ENCODE results near the gene MOCS1. TPM values are rescaled to one million over a fixed set of nuclear protein-coding genes. Genes with fewer than 3 reads are reported as not detected.

The MOCS1 gene
- total RNA-seq, 1 donor from 2014 or later, result 3.8 TPM

- TF ChIP-seq CTCF (IDR thresholded peaks at IDR 0.05; ENCODE audit: unreplicated experiment), result no peak
- Mint-ChIP-seq H3K4me1 (peaks cover 8% of the 10 kb centered on the region), H3K9me3 (no peaks in the 10 kb centered on the region), H3K27me3 (ENCODE audit: low read depth) (peaks cover 8% of the 10 kb centered on the region), H3K27ac (no peak overlapping the region), H3K36me3 (no peaks in the 10 kb centered on the region), H3K4me3 (no peak overlapping the region)
- DNase-seq (ENCODE audit: low spot score in 2 of 2, unreplicated experiment in 2 of 2), result no peak
These were observed 7.6 kb upstream of the MOCS1 start for GRCh38 chr6:39941820-39942219.

GRCh38 chr6:39941138-39941537 is 6.9 kb upstream of the MOCS1 start:
- peaks cover 9% of the 10 kb centered on the region for H3K27me3 Mint-ChIP-seq (ENCODE audit: low read depth)
- no peak overlapping the region for H3K4me3 Mint-ChIP-seq
- no peak overlapping the region for H3K27ac Mint-ChIP-seq
- DNase-seq (ENCODE audit: low spot score in 2 of 2, unreplicated experiment in 2 of 2), result no peak
- no peaks in the 10 kb centered on the region for H3K9me3 Mint-ChIP-seq
- no peaks in the 10 kb centered on the region for H3K36me3 Mint-ChIP-seq
- TF ChIP-seq CTCF (IDR thresholded peaks at IDR 0.05; ENCODE audit: unreplicated experiment), result no peak
- peaks cover 8% of the 10 kb centered on the region for H3K4me1 Mint-ChIP-seq

GRCh38 chr6:39938773-39939654 is 4.8 kb upstream of the MOCS1 start:
- no peaks in the 10 kb centered on the region for H3K36me3 Mint-ChIP-seq
- H3K4me3 Mint-ChIP-seq, result no peak overlapping the region
- no peak for DNase-seq (ENCODE audit: low spot score in 2 of 2, unreplicated experiment in 2 of 2)
- no peak overlapping the region for H3K27ac Mint-ChIP-seq
- peaks cover 11% of the 10 kb centered on the region for H3K27me3 Mint-ChIP-seq (ENCODE audit: low read depth)
- H3K4me1 Mint-ChIP-seq, result peaks cover 10% of the 10 kb centered on the region
- no peak for TF ChIP-seq CTCF (IDR thresholded peaks at IDR 0.05; ENCODE audit: unreplicated experiment)
- no peaks in the 10 kb centered on the region for H3K9me3 Mint-ChIP-seq

- H3K36me3 Mint-ChIP-seq, result no peaks in the 10 kb centered on the region
- peaks cover 13% of the 10 kb centered on the region for H3K4me1 Mint-ChIP-seq
- DNase-seq (ENCODE audit: low spot score in 2 of 2, unreplicated experiment in 2 of 2), result no peak
- no peaks in the 10 kb centered on the region for H3K9me3 Mint-ChIP-seq
- peaks cover 15% of the 10 kb centered on the region for H3K27me3 Mint-ChIP-seq (ENCODE audit: low read depth)
- TF ChIP-seq CTCF (IDR thresholded peaks at IDR 0.05; ENCODE audit: unreplicated experiment), result no peak
- H3K27ac Mint-ChIP-seq, result no peak overlapping the region
- H3K4me3 Mint-ChIP-seq, result no peak overlapping the region
These were observed 3.5 kb upstream of the MOCS1 start for GRCh38 chr6:39937686-39938333.

GRCh38 chr6:39936857-39937256 is 2.6 kb upstream of the MOCS1 start:
- DNase-seq (ENCODE audit: low spot score in 2 of 2, unreplicated experiment in 2 of 2), result no peak
- H3K27me3 Mint-ChIP-seq (ENCODE audit: low read depth), result peaks cover 17% of the 10 kb centered on the region
- no peaks in the 10 kb centered on the region for H3K36me3 Mint-ChIP-seq
- H3K9me3 Mint-ChIP-seq, result no peaks in the 10 kb centered on the region
- no peak for TF ChIP-seq CTCF (IDR thresholded peaks at IDR 0.05; ENCODE audit: unreplicated experiment)
- H3K4me1 Mint-ChIP-seq, result peaks cover 13% of the 10 kb centered on the region
- no peak overlapping the region for H3K27ac Mint-ChIP-seq
- H3K4me3 Mint-ChIP-seq, result no peak overlapping the region

All from mesothelial cell of epicardium (in vitro differentiated cells).